HepG2 (cell line): ENCODE results near the gene PLD2. TPM values are rescaled to one million over a fixed set of nuclear protein-coding genes. Genes with fewer than 3 reads are reported as not detected.

Experiments used
- EHMT2 ChIP-seq: fragments of 200-600 bp; sonication (generic); IDR thresholded peaks from 2 replicates; pipeline ENCODE4 v1.7.0; 2017; ENCODE audit warnings: antibody characterized with exemption, low read depth, low read length, borderline replicate concordance
- GATA4 ChIP-seq: sonication (generic); IDR thresholded peaks from 2 replicates; pipeline ENCODE4 v1.6.1; 2016; ENCODE audit warnings: antibody characterized with exemption, low read depth, borderline replicate concordance
- HMGA1 ChIP-seq: sonication (generic); formaldehyde crosslinking; conservative IDR thresholded peaks from 2 replicates; pipeline ENCODE4 v1.4.0; 2020; ENCODE audit warnings: missing genetic modification reagents
- HOXA3 ChIP-seq: sonication (generic); formaldehyde crosslinking; IDR thresholded peaks from 2 replicates; pipeline ENCODE4 v1.5.0; 2020; ENCODE audit warnings: missing genetic modification reagents
- JUNB ChIP-seq: sonication (generic); formaldehyde crosslinking; IDR thresholded peaks from 2 replicates; pipeline ENCODE4 v1.8.0; 2022; ENCODE audit warnings: missing genetic modification reagents, mild to moderate bottlenecking, borderline replicate concordance
- JUND ChIP-seq: sonication (generic); formaldehyde crosslinking; IDR thresholded peaks from 2 replicates; pipeline ENCODE4 v1.8.0; 2022; ENCODE audit warnings: mild to moderate bottlenecking, missing genetic modification reagents
- KDM1A ChIP-seq: IDR thresholded peaks from 2 replicates; pipeline ENCODE4 v1.6.1; 2016; ENCODE audit warnings: missing compliant biosample characterization
- KDM2A ChIP-seq: sonication (generic); formaldehyde crosslinking; IDR thresholded peaks from 2 replicates; pipeline ENCODE4 v1.4.0; 2020; ENCODE audit warnings: low read depth, missing genetic modification reagents, borderline replicate concordance
- LRRFIP1 ChIP-seq: sonication (generic); formaldehyde crosslinking; conservative IDR thresholded peaks from 2 replicates; pipeline ENCODE4 v1.4.0; 2020; ENCODE audit warnings: missing genetic modification reagents
- MTF1 ChIP-seq: sonication (generic); formaldehyde crosslinking; IDR thresholded peaks from 2 replicates; pipeline ENCODE4 v1.5.0; 2020; ENCODE audit warnings: missing genetic modification reagents
- NFYB ChIP-seq: sonication (generic); formaldehyde crosslinking; IDR thresholded peaks from 2 replicates; pipeline ENCODE4 v1.4.0; 2020; ENCODE audit warnings: missing genetic modification reagents
- RBM39 ChIP-seq: fragments of 200-400 bp; formaldehyde crosslinking; IDR thresholded peaks from one replicate; pipeline ENCODE4 v1.6.1; 2018; ENCODE audit warnings: antibody characterized with exemption, mild to moderate bottlenecking, low read depth, low read length; ENCODE audit not compliant: poor library complexity, severe bottlenecking
- SRY ChIP-seq: sonication (generic); formaldehyde crosslinking; IDR thresholded peaks from 2 replicates; pipeline ENCODE4 v1.8.0; 2022; ENCODE audit warnings: mild to moderate bottlenecking, missing genetic modification reagents
- SUZ12 ChIP-seq: fragments of 150-350 bp; IDR thresholded peaks from 2 replicates; pipeline ENCODE4 v1.6.1; 2014; ENCODE audit warnings: low read depth, low read length
- TBP ChIP-seq: sonication (generic); formaldehyde crosslinking; IDR thresholded peaks from 2 replicates; pipeline ENCODE4 v1.5.0; 2020; ENCODE audit warnings: missing genetic modification reagents
- TBX3 ChIP-seq: fragments of 450-650 bp; IDR thresholded peaks from 2 replicates; pipeline ENCODE4 v1.6.1; 2017; ENCODE audit warnings: antibody characterized with exemption, mild to moderate bottlenecking, inconsistent platforms, borderline replicate concordance
- TEAD2 ChIP-seq: sonication (generic); formaldehyde crosslinking; IDR thresholded peaks from 2 replicates; pipeline ENCODE4 v1.9.0; 2021; ENCODE audit warnings: missing genetic modification reagents
- ZBTB7A ChIP-seq: sonication (generic); formaldehyde crosslinking; IDR thresholded peaks from 2 replicates; pipeline ENCODE4 v1.8.0; 2022; ENCODE audit warnings: mild to moderate bottlenecking, missing genetic modification reagents
- ZHX1 ChIP-seq: sonication (generic); formaldehyde crosslinking; IDR thresholded peaks from 2 replicates; pipeline ENCODE4 v1.8.1; 2022; ENCODE audit warnings: low read depth, mild to moderate bottlenecking, missing genetic modification reagents
- ZNF256 ChIP-seq: sonication (generic); formaldehyde crosslinking; conservative IDR thresholded peaks from 2 replicates; pipeline ENCODE4 v1.4.0; 2020; ENCODE audit warnings: missing genetic modification reagents
- ZNF337 ChIP-seq: sonication (generic); formaldehyde crosslinking; IDR thresholded peaks from 2 replicates; pipeline ENCODE4 v1.5.1; 2020; ENCODE audit warnings: missing genetic modification reagents, low read depth, mild to moderate bottlenecking, borderline replicate concordance
- ZNF547 ChIP-seq: sonication (generic); formaldehyde crosslinking; IDR thresholded peaks from 2 replicates; pipeline ENCODE4 v1.5.1; 2020; ENCODE audit warnings: mild to moderate bottlenecking, missing genetic modification reagents
- ZNF576 ChIP-seq: sonication (generic); formaldehyde crosslinking; IDR thresholded peaks from 2 replicates; pipeline ENCODE4 v1.4.0; 2020; ENCODE audit warnings: mild to moderate bottlenecking, missing genetic modification reagents
- ZNF615 ChIP-seq: sonication (generic); formaldehyde crosslinking; IDR thresholded peaks from 2 replicates; pipeline ENCODE4 v1.5.0; 2020; ENCODE audit warnings: mild to moderate bottlenecking, missing genetic modification reagents, borderline replicate concordance
- ZNF782 ChIP-seq: sonication (generic); formaldehyde crosslinking; IDR thresholded peaks from 2 replicates; pipeline ENCODE4 v1.4.0; 2020; ENCODE audit warnings: missing genetic modification reagents, mild to moderate bottlenecking, borderline replicate concordance
- polyA plus RNA-seq, 8 experiments: library from polyadenylated mRNA; depleted of rRNA in 3 of 8; stranded (reverse) in 7 of 8; unstranded in 1 of 8; fragments of >200 nt; fragmentation: Illumina TruSeq in 4 of 8; extraction: Trizol in 4 of 8; gene quantifications; 2 replicates each; pipeline versions ENCODE4 v1.2.1 to v1.2.3, GENCODE V29; 2011 to 2016; ENCODE audit warnings: low read depth in 4 of 8, missing spikeins in 1 of 8, mixed read lengths in 1 of 8; ENCODE audit not compliant: insufficient read depth in 1 of 8
- total RNA-seq, 5 experiments: library from RNA; depleted of rRNA; stranded (reverse); fragments of >200 nt; fragmentation: Illumina TruSeq; extraction: Trizol; gene quantifications; 2 replicates each; pipeline ENCODE4 v1.2.3, GENCODE V29; 2016; ENCODE audit warnings: low read depth in 1 of 5

The PLD2 gene
- total and polyA plus RNA-seq, 2 of the 13 experiments (the other 11 are each of a cell fraction or from before 2014, with no cell fraction given), result 13.4 to 29.7 TPM

GRCh38 chr17:4788807-4789700 is 17.9 kb upstream of the PLD2 start, which contains the start of gene GLTPD2 (continued):
- TF ChIP-seq ZNF576 (0 out of 2 replicates have a peak, but pooled peaks have one; percentile 46), NFYB (peak; percentile 22; the same call in 1 of the 2 replicates), ZNF547 (CRISPR knock-in tag) (0 out of 2 replicates have a peak, but pooled peaks have one; percentile 70), TBP (CRISPR knock-in tag) (no peak), ZNF782 (CRISPR knock-in tag) (no peak), SUZ12 (no peak), HOXA3 (peak; percentile 30; the same call in 1 of the 2 replicates), HMGA1 (CRISPR knock-in tag) (no peak), ZNF256 (CRISPR knock-in tag) (no peak), ZBTB7A (CRISPR knock-in tag) (peak; percentile 49; the same call in 1 of the 2 replicates), TBX3 (no peak), EHMT2 (no peak), GATA4 (peak; percentile 38; the same call in 1 of the 2 replicates), KDM1A (CRISPR knock-in tag) (no peak), ZNF615 (CRISPR knock-in tag) (peak; percentile 91; the same call in 1 of the 2 replicates), KDM2A (CRISPR knock-in tag) (peak; percentile 94), JUNB (CRISPR knock-in tag) (no peak), LRRFIP1 (CRISPR knock-in tag) (no peak), TEAD2 (CRISPR knock-in tag) (no peak), JUND (no peak), ZNF337 (CRISPR knock-in tag) (no peak), ZHX1 (CRISPR knock-in tag) (no peak), RBM39 (peak; percentile 77), SRY (CRISPR knock-in tag) (peak; percentile 66; the same call in 1 of the 2 replicates), MTF1 (CRISPR knock-in tag) (no peak)
